ENCODE data around the gene PPIA.

DNA sequence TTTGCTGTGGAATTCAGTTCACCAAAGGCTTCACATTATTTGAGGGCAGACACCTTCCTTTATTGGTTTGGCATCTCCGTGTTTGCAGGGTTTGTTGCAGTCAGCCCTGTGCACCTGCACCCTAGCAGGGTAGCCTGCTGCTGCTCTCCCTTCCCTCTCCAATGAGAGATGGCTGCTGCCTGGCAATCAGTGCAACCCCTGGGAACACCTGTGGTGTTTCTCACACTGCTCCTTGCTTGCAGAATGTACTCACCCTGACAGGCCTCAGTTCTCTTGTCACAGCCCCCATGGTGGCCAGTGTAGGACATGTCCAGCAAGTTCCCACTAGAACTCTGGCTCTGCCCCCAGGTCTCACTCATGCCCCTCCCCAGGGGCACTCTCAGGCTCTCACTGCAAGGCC is 12.1 kb upstream of the PPIA start:
- no peak for TF ChIP-seq POLR2A (IDR thresholded peaks at IDR 0.05; ENCODE audit: low read depth, low read length)
- no peak for TF ChIP-seq POLR2AphosphoS5 (IDR thresholded peaks at IDR 0.05; ENCODE audit: low read depth, low read length)
